HepG2 (cell line): ENCODE data around the gene ALX4. TPM values are rescaled to one million over a fixed set of nuclear protein-coding genes. Genes with fewer than 3 reads are reported as not detected.

Experiments
- ATAC-seq: fragments of 200-7000 bp; cut with Tn5 transposase; 3 replicates; pipeline ENCODE4 v1.9.1; 2020; ENCODE audit warnings: mild to moderate bottlenecking, moderate library complexity
- BruUV-seq: library from RNA; stranded (reverse); fragments of 400-500 nt; replicated peaks from 2 replicates; lab custom pipeline; 2021; lab: Mats Ljungman, UMichigan
- CTCF ChIA-PET: fragments of 300-600 bp; formaldehyde crosslinking; extraction: SDS; loops from one replicate; lab custom pipeline; 2021; ENCODE audit warnings: low total read pairs, inconsistent platforms, low intra/inter-chr PET ratio; lab: Yijun Ruan, JAX
- POLR2A ChIA-PET: fragments of 350-600 bp; sonication (Branson Sonifier 250); formaldehyde crosslinking; loops from one replicate; lab custom pipeline; 2020; ENCODE audit warnings: antibody characterized with exemption, inconsistent platforms; lab: Yijun Ruan, JAX
- DNase-seq: peaks from one replicate; pipeline ENCODE4 v3.0.0-alpha.2; 2015; ENCODE audit warnings: low spot score
- FAIRE-seq: peaks from 3 replicates; lab custom pipeline; 2011; peaks lifted over from hg19 to GRCh38; lab: Jason Lieb, UNC
- H2AFZ ChIP-seq: one replicate; pipeline ENCODE4 v1.6.1; 2011; ENCODE audit warnings: low read length, inconsistent platforms
- H3K27ac ChIP-seq: fragments of 300-600 bp; 3 replicates; pipeline ENCODE4 v1.8.0; 2011; ENCODE audit warnings: mixed run types, mild to moderate bottlenecking, mixed read lengths, low read length, inconsistent platforms; ENCODE audit not compliant: insufficient read depth; ENCODE audit errors: extremely low read length
- H3K27me3 ChIP-seq, 2 experiments: fragments of 200-600 bp in 1 of 2; 2 replicates in 1 of 2; 3 replicates in 1 of 2; pipeline versions ENCODE4 v1.6.0 to v1.8.0; 2011; ENCODE audit warnings: low read length in 2 of 2, mild to moderate bottlenecking in 2 of 2, moderate library complexity in 2 of 2, inconsistent platforms in 1 of 2; ENCODE audit not compliant: insufficient read depth in 2 of 2, control insufficient read depth in 1 of 2
- H3K36me3 ChIP-seq, 2 experiments: fragments of 200-600 bp in 1 of 2; replicated peaks in 1 of 2; 2 replicates in 1 of 2; 3 replicates in 1 of 2; pipeline versions ENCODE4 v1.5.1 to v1.8.0; 2011; ENCODE audit warnings: low read length in 2 of 2, inconsistent platforms in 1 of 2; ENCODE audit not compliant: insufficient read depth in 2 of 2, control insufficient read depth in 1 of 2
- H3K4me1 ChIP-seq: 2 replicates; pipeline ENCODE4 v1.5.1; 2012; ENCODE audit warnings: low read length, inconsistent platforms; ENCODE audit not compliant: insufficient read depth
- H3K4me2 ChIP-seq: 2 replicates; pipeline ENCODE4 v1.6.0; 2011; ENCODE audit warnings: low read depth, low read length, inconsistent platforms
- H3K4me3 ChIP-seq, 3 experiments: fragments of 200-600 bp in 1 of 3; sonication (generic), shearing (Covaris generic) in 1 of 3; replicated peaks in 1 of 3; 2 replicates each; pipeline ENCODE4 v1.5.1; 2011 to 2016; ENCODE audit warnings: low read length in 3 of 3, inconsistent platforms in 2 of 3, low read depth in 2 of 3, mild to moderate bottlenecking in 2 of 3, control low read depth in 1 of 3, mixed read lengths in 1 of 3; ENCODE audit not compliant: insufficient read depth in 1 of 3
- H3K79me2 ChIP-seq: one replicate; pipeline ENCODE4 v1.6.1; 2011; ENCODE audit warnings: low read length, inconsistent platforms; ENCODE audit not compliant: insufficient read depth
- H3K9ac ChIP-seq: 2 replicates; pipeline ENCODE4 v1.6.0; 2011; ENCODE audit warnings: mild to moderate bottlenecking, low read depth, low read length, inconsistent platforms; ENCODE audit not compliant: insufficient read depth
- H3K9me3 ChIP-seq: 2 replicates; pipeline ENCODE4 v1.5.1; 2012; ENCODE audit warnings: mild to moderate bottlenecking, low read length
- H4K20me1 ChIP-seq: 2 replicates; pipeline ENCODE4 v1.6.0; 2011; ENCODE audit warnings: inconsistent platforms, mild to moderate bottlenecking, low read length, moderate library complexity; ENCODE audit not compliant: insufficient read depth
- CBX2 ChIP-seq, 2 experiments: fragments of 200-600 bp in 1 of 2; sonication (generic); formaldehyde crosslinking in 1 of 2; IDR thresholded peaks; 2 replicates each; pipeline versions ENCODE4 v1.7.0 to v1.8.1; 2018 to 2022; ENCODE audit warnings: low read depth in 2 of 2, low read length in 1 of 2, mild to moderate bottlenecking in 1 of 2, missing genetic modification reagents in 1 of 2
- KMT2B ChIP-seq: IDR thresholded peaks from 2 replicates; pipeline ENCODE4 v1.6.1; 2016; ENCODE audit warnings: missing genetic modification reagents, missing compliant biosample characterization
- SRY ChIP-seq: sonication (generic); formaldehyde crosslinking; IDR thresholded peaks from 2 replicates; pipeline ENCODE4 v1.8.0; 2022; ENCODE audit warnings: mild to moderate bottlenecking, missing genetic modification reagents
- ZNF337 ChIP-seq: sonication (generic); formaldehyde crosslinking; IDR thresholded peaks from 2 replicates; pipeline ENCODE4 v1.5.1; 2020; ENCODE audit warnings: missing genetic modification reagents, low read depth, mild to moderate bottlenecking, borderline replicate concordance
- ZNF414 ChIP-seq: sonication (generic); formaldehyde crosslinking; IDR thresholded peaks from 2 replicates; pipeline ENCODE4 v1.5.0; 2020; ENCODE audit warnings: missing genetic modification reagents
- ZNF746 ChIP-seq: sonication (generic); formaldehyde crosslinking; IDR thresholded peaks from 2 replicates; pipeline ENCODE4 v1.8.0; 2022; ENCODE audit warnings: mild to moderate bottlenecking, missing genetic modification reagents
- WGBS: methylation state at CpG from one replicate; pipeline ENCODE4 v1.1.6; 2017; ENCODE audit warnings: low lambda C conversion rate; 5-methylcytosine and 5-hydroxymethylcytosine counted together
- in situ Hi-C: cut with HindIII; loops from 2 replicates; pipeline ENCODE4 v1.10.0; 2017; ENCODE audit warnings: low pct_unique_long_range_greater_than_20kb; ENCODE audit not compliant: extremely low pct_ligation_motif_present
- intact Hi-C: fragments of 100-400 bp; cut with micrococcal nuclease; formaldehyde crosslinking; loops from one replicate; pipeline ENCODE4 v1.10.0; 2022; ENCODE audit not compliant: unreplicated experiment
- polyA plus RNA-seq, 8 experiments: library from polyadenylated mRNA; depleted of rRNA in 3 of 8; stranded (reverse) in 7 of 8; unstranded in 1 of 8; fragments of >200 nt; fragmentation: Illumina TruSeq in 4 of 8; extraction: Trizol in 4 of 8; gene quantifications; 2 replicates each; pipeline versions ENCODE4 v1.2.1 to v1.2.3, GENCODE V29; 2011 to 2016; ENCODE audit warnings: low read depth in 4 of 8, missing spikeins in 1 of 8, mixed read lengths in 1 of 8; ENCODE audit not compliant: insufficient read depth in 1 of 8
- total RNA-seq, 5 experiments: library from RNA; depleted of rRNA; stranded (reverse); fragments of >200 nt; fragmentation: Illumina TruSeq; extraction: Trizol; gene quantifications; 2 replicates each; pipeline ENCODE4 v1.2.3, GENCODE V29; 2016; ENCODE audit warnings: low read depth in 1 of 5
- TF ChIP-seq, protein P1 (sequence below): sonication (generic); formaldehyde crosslinking; IDR thresholded peaks from 2 replicates; pipeline ENCODE4 v1.5.1; 2020; ENCODE audit warnings: mild to moderate bottlenecking, missing genetic modification reagents
- TF ChIP-seq, protein P2 (sequence below): sonication (generic); formaldehyde crosslinking; IDR thresholded peaks from 2 replicates; pipeline ENCODE4 v1.4.0; 2020; ENCODE audit warnings: missing genetic modification reagents
- TF ChIP-seq, protein P3 (sequence below): sonication (generic); formaldehyde crosslinking; IDR thresholded peaks from 2 replicates; pipeline ENCODE4 v1.5.0; 2020; ENCODE audit warnings: missing genetic modification reagents
- TF ChIP-seq, protein P4 (sequence below): IDR thresholded peaks from 2 replicates; pipeline ENCODE4 v1.6.1; 2012; ENCODE audit warnings: inconsistent platforms
- TF ChIP-seq, protein P5 (sequence below): sonication (generic); formaldehyde crosslinking; IDR thresholded peaks from 2 replicates; pipeline ENCODE4 v1.4.0; 2020; ENCODE audit warnings: mild to moderate bottlenecking, low read depth, missing genetic modification reagents

The ALX4 gene
- total and polyA plus RNA-seq, 2 of the 13 experiments (the other 11 are each of a cell fraction or from before 2014, with no cell fraction given), result not detected

- TF ChIP-seq, protein P1, sequence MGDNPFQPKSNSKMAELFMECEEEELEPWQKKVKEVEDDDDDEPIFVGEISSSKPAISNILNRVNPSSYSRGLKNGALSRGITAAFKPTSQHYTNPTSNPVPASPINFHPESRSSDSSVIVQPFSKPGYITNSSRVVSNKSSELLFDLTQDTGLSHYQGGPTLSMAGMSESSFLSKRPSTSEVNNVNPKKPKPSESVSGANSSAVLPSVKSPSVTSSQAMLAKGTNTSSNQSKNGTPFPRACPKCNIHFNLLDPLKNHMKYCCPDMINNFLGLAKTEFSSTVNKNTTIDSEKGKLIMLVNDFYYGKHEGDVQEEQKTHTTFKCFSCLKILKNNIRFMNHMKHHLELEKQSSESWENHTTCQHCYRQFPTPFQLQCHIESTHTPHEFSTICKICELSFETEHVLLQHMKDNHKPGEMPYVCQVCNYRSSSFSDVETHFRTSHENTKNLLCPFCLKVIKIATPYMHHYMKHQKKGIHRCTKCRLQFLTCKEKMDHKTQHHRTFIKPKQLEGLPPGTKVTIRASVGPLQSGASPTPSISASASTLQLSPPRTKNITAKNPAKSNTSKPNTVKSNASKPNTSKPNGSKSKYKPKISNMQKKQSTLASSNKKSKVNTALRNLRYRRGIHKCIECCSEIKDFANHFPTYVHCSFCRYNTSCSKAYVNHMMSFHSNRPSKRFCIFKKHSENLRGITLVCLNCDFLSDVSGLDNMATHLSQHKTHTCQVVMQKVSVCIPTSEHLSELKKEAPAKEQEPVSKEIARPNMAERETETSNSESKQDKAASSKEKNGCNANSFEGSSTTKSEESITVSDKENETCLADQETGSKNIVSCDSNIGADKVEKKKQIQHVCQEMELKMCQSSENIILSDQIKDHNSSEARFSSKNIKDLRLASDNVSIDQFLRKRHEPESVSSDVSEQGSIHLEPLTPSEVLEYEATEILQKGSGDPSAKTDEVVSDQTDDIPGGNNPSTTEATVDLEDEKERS (CRISPR knock-in tag), result no peak
- no peak for TF ChIP-seq CBX2 (IDR thresholded peaks at IDR 0.05; ENCODE audit: low read depth, low read length)
- no peak for TF ChIP-seq CBX2 (CRISPR knock-in tag; IDR thresholded peaks at IDR 0.05; ENCODE audit: low read depth)
- TF ChIP-seq, protein P2, sequence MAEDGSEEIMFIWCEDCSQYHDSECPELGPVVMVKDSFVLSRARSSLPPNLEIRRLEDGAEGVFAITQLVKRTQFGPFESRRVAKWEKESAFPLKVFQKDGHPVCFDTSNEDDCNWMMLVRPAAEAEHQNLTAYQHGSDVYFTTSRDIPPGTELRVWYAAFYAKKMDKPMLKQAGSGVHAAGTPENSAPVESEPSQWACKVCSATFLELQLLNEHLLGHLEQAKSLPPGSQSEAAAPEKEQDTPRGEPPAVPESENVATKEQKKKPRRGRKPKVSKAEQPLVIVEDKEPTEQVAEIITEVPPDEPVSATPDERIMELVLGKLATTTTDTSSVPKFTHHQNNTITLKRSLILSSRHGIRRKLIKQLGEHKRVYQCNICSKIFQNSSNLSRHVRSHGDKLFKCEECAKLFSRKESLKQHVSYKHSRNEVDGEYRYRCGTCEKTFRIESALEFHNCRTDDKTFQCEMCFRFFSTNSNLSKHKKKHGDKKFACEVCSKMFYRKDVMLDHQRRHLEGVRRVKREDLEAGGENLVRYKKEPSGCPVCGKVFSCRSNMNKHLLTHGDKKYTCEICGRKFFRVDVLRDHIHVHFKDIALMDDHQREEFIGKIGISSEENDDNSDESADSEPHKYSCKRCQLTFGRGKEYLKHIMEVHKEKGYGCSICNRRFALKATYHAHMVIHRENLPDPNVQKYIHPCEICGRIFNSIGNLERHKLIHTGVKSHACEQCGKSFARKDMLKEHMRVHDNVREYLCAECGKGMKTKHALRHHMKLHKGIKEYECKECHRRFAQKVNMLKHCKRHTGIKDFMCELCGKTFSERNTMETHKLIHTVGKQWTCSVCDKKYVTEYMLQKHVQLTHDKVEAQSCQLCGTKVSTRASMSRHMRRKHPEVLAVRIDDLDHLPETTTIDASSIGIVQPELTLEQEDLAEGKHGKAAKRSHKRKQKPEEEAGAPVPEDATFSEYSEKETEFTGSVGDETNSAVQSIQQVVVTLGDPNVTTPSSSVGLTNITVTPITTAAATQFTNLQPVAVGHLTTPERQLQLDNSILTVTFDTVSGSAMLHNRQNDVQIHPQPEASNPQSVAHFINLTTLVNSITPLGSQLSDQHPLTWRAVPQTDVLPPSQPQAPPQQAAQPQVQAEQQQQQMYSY (CRISPR knock-in tag), result no peak
These were observed at the start of gene ALX4 (continued) for GRCh38 chr11:44309478-44310205.

DNA sequence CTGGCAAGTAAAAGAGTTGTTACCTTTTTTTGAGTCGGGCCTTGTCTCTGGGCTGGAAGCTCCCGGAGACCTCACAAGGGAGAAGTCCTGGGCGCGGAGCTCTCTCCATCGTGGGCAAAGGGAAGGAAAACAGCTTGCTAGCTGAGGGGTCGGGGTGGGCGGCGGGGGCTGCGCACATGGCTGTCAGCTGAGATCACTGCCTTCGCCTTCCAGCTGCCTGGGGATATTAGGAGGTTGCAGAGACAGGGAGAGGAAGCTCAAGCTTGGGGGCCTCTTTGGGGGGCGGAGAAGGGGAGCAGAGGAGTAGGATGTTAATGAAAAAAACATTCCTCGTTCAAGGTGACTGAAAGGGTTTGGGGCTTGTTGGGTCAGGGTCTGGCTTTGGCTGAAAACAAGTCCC, 49.2 kb upstream of the ALX4 start:
- BruUV-seq, result no TSS peak
- ATAC-seq, result no peak
- Histone ChIP-seq H3K27ac (no peak overlapping the region), H4K20me1 (no peaks in the 10 kb centered on the region), H3K4me1 (no peaks in the 10 kb centered on the region), H2AFZ (no peak overlapping the region), H3K79me2 (no peaks in the 10 kb centered on the region)
- POLR2A ChIA-PET, result no interaction called here
- in situ Hi-C loops, result no loop called here
- TF ChIP-seq SRY, result no peak
- no peak for TF ChIP-seq ZNF414 (CRISPR knock-in tag)
- TF ChIP-seq, protein P3, sequence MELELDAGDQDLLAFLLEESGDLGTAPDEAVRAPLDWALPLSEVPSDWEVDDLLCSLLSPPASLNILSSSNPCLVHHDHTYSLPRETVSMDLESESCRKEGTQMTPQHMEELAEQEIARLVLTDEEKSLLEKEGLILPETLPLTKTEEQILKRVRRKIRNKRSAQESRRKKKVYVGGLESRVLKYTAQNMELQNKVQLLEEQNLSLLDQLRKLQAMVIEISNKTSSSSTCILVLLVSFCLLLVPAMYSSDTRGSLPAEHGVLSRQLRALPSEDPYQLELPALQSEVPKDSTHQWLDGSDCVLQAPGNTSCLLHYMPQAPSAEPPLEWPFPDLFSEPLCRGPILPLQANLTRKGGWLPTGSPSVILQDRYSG, result no peak
- no peak for TF ChIP-seq ZNF746 (CRISPR knock-in tag)
- no peak for TF ChIP-seq KMT2B (CRISPR knock-in tag)
- TF ChIP-seq ZNF337 (CRISPR knock-in tag), result no peak
- TF ChIP-seq, protein P4, sequence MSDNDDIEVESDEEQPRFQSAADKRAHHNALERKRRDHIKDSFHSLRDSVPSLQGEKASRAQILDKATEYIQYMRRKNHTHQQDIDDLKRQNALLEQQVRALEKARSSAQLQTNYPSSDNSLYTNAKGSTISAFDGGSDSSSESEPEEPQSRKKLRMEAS, result no peak
- TF ChIP-seq, protein P5, sequence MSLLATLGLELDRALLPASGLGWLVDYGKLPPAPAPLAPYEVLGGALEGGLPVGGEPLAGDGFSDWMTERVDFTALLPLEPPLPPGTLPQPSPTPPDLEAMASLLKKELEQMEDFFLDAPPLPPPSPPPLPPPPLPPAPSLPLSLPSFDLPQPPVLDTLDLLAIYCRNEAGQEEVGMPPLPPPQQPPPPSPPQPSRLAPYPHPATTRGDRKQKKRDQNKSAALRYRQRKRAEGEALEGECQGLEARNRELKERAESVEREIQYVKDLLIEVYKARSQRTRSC, result no peak
- TF ChIP-seq, all 625 proteins: peak for 0
- Histone ChIP-seq H3K36me3 (no peaks in the 10 kb centered on the region), H3K4me2 (no peak overlapping the region), H3K4me3 (no peak overlapping the region), H3K9me3 (no peaks in the 10 kb centered on the region), H3K9ac (no peak overlapping the region), H3K27me3 (peaks cover 3 to 63% of the 10 kb centered on the region in 2 experiments)
- 23% methylated on average over 10 of the region's 12 CpGs for WGBS
- DNase-seq, result no peak
- no peak for FAIRE-seq
- intact Hi-C loops, result no loop called here
- CTCF ChIA-PET, result no interaction called here
